GM10248 (cell line): ENCODE measurements around the gene ORAI3.

Source experiments
- CTCF ChIA-PET: fragments of 300-600 bp; sonication (Branson Sonifier 250); formaldehyde crosslinking; extraction: SDS; loops from one replicate; lab custom pipeline; 2021; ENCODE audit warnings: antibody characterized with exemption; lab: Yijun Ruan, JAX
- POLR2A ChIA-PET: fragments of 350-650 bp; sonication (Branson Sonifier 250); formaldehyde crosslinking; extraction: SDS; loops from one replicate; lab custom pipeline; 2020; ENCODE audit warnings: antibody characterized with exemption; lab: Yijun Ruan, JAX
- DNase-seq: peaks from one replicate; pipeline ENCODE4 v3.0.0; 2012; ENCODE audit errors: extremely low spot score
- CTCF ChIP-seq: IDR thresholded peaks from 2 replicates; pipeline ENCODE4 v1.5.1; 2012; ENCODE audit warnings: mild to moderate bottlenecking, low read depth; ENCODE audit errors: extremely low read depth, missing control alignments, control extremely low read depth

Gene ORAI3

GRCh38 chr16:30963925-30964511 lies 15.2 kb downstream of the ORAI3 start:
- ChIA-PET CTCF (interaction anchor here (0.7 to 5.3 kb wide), 5 partner anchors 10 to 21 kb away, joined by 3 to 25 read pairs (median 5); partner anchors contain the start of gene HSD3B7), POLR2A (no interaction called here)
- no peak for TF ChIP-seq CTCF
- no peak for DNase-seq

GRCh38 chr16:30964574-30965226 lies 15.8 kb downstream of the ORAI3 start:
- DNase-seq: no peak
- POLR2A ChIA-PET: no interaction called here
- TF ChIP-seq CTCF: no peak
- CTCF ChIA-PET: interaction anchor here (0.7 to 5.3 kb wide), 5 partner anchors 11 to 22 kb away, joined by 3 to 25 read pairs (median 5); partner anchors contain the start of gene HSD3B7

GRCh38 chr16:30965436-30965835 lies 16.6 kb downstream of the ORAI3 start:
- CTCF ChIA-PET: interaction anchor here (1.6 to 5.3 kb wide), 2 partner anchors 12 to 19 kb away, joined by 6 to 25 read pairs; partner anchors contain the start of gene HSD3B7

GRCh38 chr16:30966033-30966619 lies 17.3 kb downstream of the ORAI3 start:
- ChIA-PET CTCF (interaction anchor here (1.6 to 5.3 kb wide), 2 partner anchors 12 to 19 kb away, joined by 6 to 25 read pairs; partner anchors contain the start of gene HSD3B7), POLR2A (no interaction called here)
- DNase-seq: no peak
- no peak for TF ChIP-seq CTCF

More at GRCh38 chr16:30965436-30965835, 16.6 kb downstream of the ORAI3 start:
- no peak for DNase-seq
- no peak for TF ChIP-seq CTCF
- POLR2A ChIA-PET: no interaction called here

GRCh38 chr16:30967795-30968194 lies 18.9 kb downstream of the ORAI3 start:
- ChIA-PET CTCF (interaction anchor here (1.7 kb wide), 2 partner anchors 17 to 26 kb away, joined by 5 to 6 read pairs; partner anchors contain the start of gene HSD3B7), POLR2A (interaction anchor here (0.6 to 0.7 kb wide), 2 partner anchors 75 to 283 kb away, joined by 5 to 7 read pairs; no protein-coding TSS in a partner anchor)

More at GRCh38 chr16:30967795-30968194, 18.9 kb downstream of the ORAI3 start:
- TF ChIP-seq CTCF: no peak
- no peak for DNase-seq
